ENCODE measurements around the gene NTSR2.

NTSR2 gene

DNA sequence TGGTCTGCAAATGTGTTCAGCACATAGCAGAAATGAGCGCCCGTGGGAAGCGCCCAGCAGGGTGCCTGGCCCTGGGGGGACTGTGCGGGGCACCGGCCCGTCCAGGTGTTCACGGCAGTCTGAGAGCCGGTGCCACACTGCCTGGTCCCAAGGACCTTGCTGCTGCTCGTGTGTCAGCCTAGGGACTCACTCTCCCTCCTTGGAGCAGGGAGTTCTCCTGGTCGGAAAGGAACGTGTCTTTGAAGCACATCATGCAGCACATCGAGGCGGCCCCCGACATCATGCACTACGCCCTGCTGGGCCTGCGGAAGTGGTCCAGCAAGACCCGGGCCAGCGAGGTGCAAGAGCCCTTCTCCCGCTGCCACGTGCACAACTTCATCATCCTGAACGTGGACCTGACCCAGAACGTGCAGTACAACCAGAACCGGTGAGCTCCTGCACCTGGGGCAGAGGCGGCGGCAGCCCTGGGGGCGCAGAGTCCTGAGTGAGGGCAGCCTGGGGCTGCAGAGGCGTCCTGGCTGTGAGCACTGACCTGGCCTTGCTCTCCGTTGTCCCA is 36.0 kb downstream of the NTSR2 start:
- Histone ChIP-seq H4K8ac (ENCODE audit: low read depth, low read length) (no peak overlapping the region), H3K4me1 (ENCODE audit: control insufficient read depth in 2 of 2, insufficient read depth in 1 of 2, low read depth in 1 of 2, low read length in 2 of 2) (no peaks in the 10 kb centered on the region), H2BK5ac (ENCODE audit: low read length) (no peak overlapping the region), H2BK120ac (ENCODE audit: low read depth, low read length) (peak overlapping the region; percentile 47), H3K4ac (ENCODE audit: low read length) (no peak overlapping the region), H2AFZ (ENCODE audit: low read length) (no peak overlapping the region), H3K36me3 (replicated peaks in 1 of 2; ENCODE audit: control insufficient read depth in 2 of 2, insufficient read depth in 2 of 2, low read length in 2 of 2) (peaks cover 51 to 99% of the 10 kb centered on the region in 2 donors), H3K79me1 (ENCODE audit: low read depth, low read length) (no peaks in the 10 kb centered on the region), H3K18ac (ENCODE audit: low read length) (peak overlapping the region; percentile 54), H4K91ac (ENCODE audit: low read depth, low read length, poor library complexity) (no peak overlapping the region), H2AK5ac (ENCODE audit: low read depth, low read length) (no peak overlapping the region), H2BK12ac (ENCODE audit: low read length) (no peak overlapping the region), H3K27ac (replicated peaks; ENCODE audit: low read length) (no peak overlapping the region), H3K4me3 (ENCODE audit: low read length in 2 of 2) (peak overlapping the region in 1 of 2 donors; percentile 48), H3K9ac (ENCODE audit: low read depth, low read length, poor library complexity) (peak overlapping the region; percentile 54), H3K9me3 (replicated peaks in 1 of 2; ENCODE audit: control insufficient read depth in 2 of 2, insufficient read depth in 1 of 2, low read depth in 1 of 2, low read length in 2 of 2) (no peaks in the 10 kb centered on the region), H2BK15ac (ENCODE audit: low read length) (no peak overlapping the region), H3K27me3 (ENCODE audit: control insufficient read depth in 3 of 3, insufficient read depth in 3 of 3, low read depth in 1 of 3, low read length in 3 of 3) (no peaks in the 10 kb centered on the region), H3K4me2 (ENCODE audit: insufficient read depth, low read length, poor library complexity, severe bottlenecking) (no peak overlapping the region), H3K23ac (ENCODE audit: low read depth, low read length, poor library complexity) (peak overlapping the region; percentile 53), H3K14ac (ENCODE audit: low read length) (no peak overlapping the region)
- WGBS, 2 donors (ENCODE audit: extremely low coverage in 2 of 2, insufficient read length in 2 of 2, insufficient replicate concordance in 1 of 2): no CpG with 5 or more reads among the region's 28 CpGs
- DNase-seq (ENCODE audit: low spot score): no peak

DNA sequence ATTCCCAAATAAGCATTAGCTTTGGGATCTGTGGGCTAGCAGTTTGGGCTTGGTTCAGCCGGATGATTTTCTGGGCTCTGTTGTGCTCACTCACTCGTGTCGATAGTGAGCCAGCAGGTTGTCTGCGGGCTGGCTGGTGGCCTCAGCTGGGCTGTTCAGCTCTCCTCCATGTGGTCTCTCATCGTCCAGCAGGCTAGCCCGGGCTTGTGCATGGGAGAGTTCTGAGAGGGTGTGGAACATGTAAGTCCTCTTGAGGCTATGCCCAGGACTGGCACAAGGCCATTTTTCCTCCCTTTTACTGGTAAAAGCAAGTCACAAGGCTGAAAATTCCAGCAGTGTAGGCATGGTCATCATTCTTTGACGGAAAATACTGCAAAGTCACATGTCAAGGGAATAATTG is 38.5 kb downstream of the NTSR2 start:
- Histone ChIP-seq H3K4ac (ENCODE audit: low read length) (no peak overlapping the region), H3K18ac (ENCODE audit: low read length) (no peak overlapping the region), H3K9ac (ENCODE audit: low read depth, low read length, poor library complexity) (no peak overlapping the region), H3K9me3 (replicated peaks in 1 of 2; ENCODE audit: control insufficient read depth in 2 of 2, insufficient read depth in 1 of 2, low read depth in 1 of 2, low read length in 2 of 2) (peaks cover 6 to 9% of the 10 kb centered on the region in 2 donors), H3K27ac (replicated peaks; ENCODE audit: low read length) (no peak overlapping the region), H4K8ac (ENCODE audit: low read depth, low read length) (no peak overlapping the region), H2AK5ac (ENCODE audit: low read depth, low read length) (no peak overlapping the region), H3K4me2 (ENCODE audit: insufficient read depth, low read length, poor library complexity, severe bottlenecking) (no peak overlapping the region), H3K36me3 (replicated peaks in 1 of 2; ENCODE audit: control insufficient read depth in 2 of 2, insufficient read depth in 2 of 2, low read length in 2 of 2) (peaks cover 56 to 100% of the 10 kb centered on the region in 2 donors), H2AFZ (ENCODE audit: low read length) (no peak overlapping the region), H3K27me3 (ENCODE audit: control insufficient read depth in 3 of 3, insufficient read depth in 3 of 3, low read depth in 1 of 3, low read length in 3 of 3) (no peaks in the 10 kb centered on the region), H2BK5ac (ENCODE audit: low read length) (no peak overlapping the region), H3K14ac (ENCODE audit: low read length) (no peak overlapping the region), H4K91ac (ENCODE audit: low read depth, low read length, poor library complexity) (no peak overlapping the region), H3K4me1 (ENCODE audit: control insufficient read depth in 2 of 2, insufficient read depth in 1 of 2, low read depth in 1 of 2, low read length in 2 of 2) (no peaks in the 10 kb centered on the region), H2BK15ac (ENCODE audit: low read length) (no peak overlapping the region), H3K79me1 (ENCODE audit: low read depth, low read length) (no peaks in the 10 kb centered on the region), H2BK12ac (ENCODE audit: low read length) (no peak overlapping the region), H2BK120ac (ENCODE audit: low read depth, low read length) (no peak overlapping the region), H3K23ac (ENCODE audit: low read depth, low read length, poor library complexity) (no peak overlapping the region), H3K4me3 (ENCODE audit: low read length in 2 of 2) (no peak overlapping the region)
- WGBS, 2 donors (ENCODE audit: extremely low coverage in 2 of 2, insufficient read length in 2 of 2, insufficient replicate concordance in 1 of 2): no CpG with 5 or more reads among the region's 7 CpGs
- DNase-seq (ENCODE audit: low spot score): no peak

DNA sequence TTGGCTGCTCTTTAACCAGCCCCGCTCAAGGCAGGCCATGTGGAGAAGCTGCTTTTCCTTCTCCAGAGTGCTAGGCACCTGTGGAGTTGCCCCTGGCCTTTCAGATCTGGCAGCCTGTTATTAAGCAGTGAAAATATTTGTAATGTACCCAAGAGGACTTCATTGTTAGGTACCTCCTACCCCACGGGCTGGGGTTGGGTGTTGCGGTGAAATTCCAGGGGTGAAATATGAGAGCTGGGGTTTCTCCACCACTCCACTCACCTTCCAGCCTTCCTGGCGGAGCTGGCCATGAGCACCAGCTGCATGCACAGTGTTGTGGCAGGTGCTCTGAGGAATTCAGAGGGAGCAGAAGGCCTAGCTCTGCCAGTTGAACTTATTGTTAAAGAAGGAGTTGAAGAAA is 39.1 kb downstream of the NTSR2 start:
- H2AFZ ChIP-seq (ENCODE audit: low read length): no peak overlapping the region
- H3K4ac ChIP-seq (ENCODE audit: low read length): no peak overlapping the region
- H3K18ac ChIP-seq (ENCODE audit: low read length): no peak overlapping the region
- H2BK5ac ChIP-seq (ENCODE audit: low read length): no peak overlapping the region
- H3K27me3 ChIP-seq (ENCODE audit: control insufficient read depth in 3 of 3, insufficient read depth in 3 of 3, low read depth in 1 of 3, low read length in 3 of 3): no peaks in the 10 kb centered on the region
- no peak overlapping the region for H4K8ac ChIP-seq (ENCODE audit: low read depth, low read length)
- H3K4me1 ChIP-seq (ENCODE audit: control insufficient read depth in 2 of 2, insufficient read depth in 1 of 2, low read depth in 1 of 2, low read length in 2 of 2): no peaks in the 10 kb centered on the region
- H2BK15ac ChIP-seq (ENCODE audit: low read length): no peak overlapping the region
- no peaks in the 10 kb centered on the region for H3K79me1 ChIP-seq (ENCODE audit: low read depth, low read length)
- H3K14ac ChIP-seq (ENCODE audit: low read length): no peak overlapping the region
- no peak overlapping the region for H4K91ac ChIP-seq (ENCODE audit: low read depth, low read length, poor library complexity)
- no peak overlapping the region for H3K23ac ChIP-seq (ENCODE audit: low read depth, low read length, poor library complexity)
- H3K9me3 ChIP-seq (replicated peaks in 1 of 2; ENCODE audit: control insufficient read depth in 2 of 2, insufficient read depth in 1 of 2, low read depth in 1 of 2, low read length in 2 of 2): peaks cover 7 to 10% of the 10 kb centered on the region in 2 donors
- no peak overlapping the region for H3K4me2 ChIP-seq (ENCODE audit: insufficient read depth, low read length, poor library complexity, severe bottlenecking)
- H2AK5ac ChIP-seq (ENCODE audit: low read depth, low read length): no peak overlapping the region
- no peak overlapping the region for H3K27ac ChIP-seq (replicated peaks; ENCODE audit: low read length)
- no peak for DNase-seq (ENCODE audit: low spot score)
- H2BK12ac ChIP-seq (ENCODE audit: low read length): no peak overlapping the region
- H3K9ac ChIP-seq (ENCODE audit: low read depth, low read length, poor library complexity): no peak overlapping the region
- no CpG with 5 or more reads among the region's 4 CpGs for WGBS, 2 donors (ENCODE audit: extremely low coverage in 2 of 2, insufficient read length in 2 of 2, insufficient replicate concordance in 1 of 2)
- no peak overlapping the region for H2BK120ac ChIP-seq (ENCODE audit: low read depth, low read length)
- H3K4me3 ChIP-seq (ENCODE audit: low read length in 2 of 2): no peak overlapping the region
- peaks cover 59 to 100% of the 10 kb centered on the region in 2 donors for H3K36me3 ChIP-seq (replicated peaks in 1 of 2; ENCODE audit: control insufficient read depth in 2 of 2, insufficient read depth in 2 of 2, low read length in 2 of 2)

DNA sequence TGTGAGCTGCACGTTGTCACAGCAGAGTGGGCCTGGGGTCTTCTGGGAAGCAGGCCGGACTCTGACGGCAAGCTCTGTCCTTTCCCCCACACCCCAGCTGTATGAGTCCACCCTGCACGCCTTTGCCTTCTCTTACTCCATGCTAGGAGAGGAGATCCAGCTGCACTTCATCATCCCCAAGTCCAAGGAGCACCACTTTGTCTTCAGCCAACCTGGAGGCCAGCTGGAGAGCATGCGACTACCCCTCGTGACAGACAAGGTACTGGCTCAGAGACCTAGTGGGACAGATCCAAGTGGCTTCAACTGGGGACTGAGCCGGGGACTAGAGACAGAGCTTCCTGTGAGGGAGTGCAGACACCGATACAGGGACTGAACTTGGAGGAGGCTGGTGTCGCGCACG is 40.1 kb downstream of the NTSR2 start:
- no peak overlapping the region for H2BK12ac ChIP-seq (ENCODE audit: low read length)
- DNase-seq (ENCODE audit: low spot score): no peak
- WGBS, 2 donors (ENCODE audit: extremely low coverage in 2 of 2, insufficient read length in 2 of 2, insufficient replicate concordance in 1 of 2): no CpG with 5 or more reads among the region's 11 CpGs
- no peaks in the 10 kb centered on the region for H3K27me3 ChIP-seq (ENCODE audit: control insufficient read depth in 3 of 3, insufficient read depth in 3 of 3, low read depth in 1 of 3, low read length in 3 of 3)
- H2BK5ac ChIP-seq (ENCODE audit: low read length): no peak overlapping the region
- no peak overlapping the region for H2AFZ ChIP-seq (ENCODE audit: low read length)
- H3K14ac ChIP-seq (ENCODE audit: low read length): no peak overlapping the region
- peaks cover 7 to 10% of the 10 kb centered on the region in 2 donors for H3K9me3 ChIP-seq (replicated peaks in 1 of 2; ENCODE audit: control insufficient read depth in 2 of 2, insufficient read depth in 1 of 2, low read depth in 1 of 2, low read length in 2 of 2)
- no peaks in the 10 kb centered on the region for H3K4me1 ChIP-seq (ENCODE audit: control insufficient read depth in 2 of 2, insufficient read depth in 1 of 2, low read depth in 1 of 2, low read length in 2 of 2)
- H3K9ac ChIP-seq (ENCODE audit: low read depth, low read length, poor library complexity): no peak overlapping the region
- H4K91ac ChIP-seq (ENCODE audit: low read depth, low read length, poor library complexity): no peak overlapping the region
- H2AK5ac ChIP-seq (ENCODE audit: low read depth, low read length): no peak overlapping the region
- H4K8ac ChIP-seq (ENCODE audit: low read depth, low read length): no peak overlapping the region
- no peak overlapping the region for H3K4ac ChIP-seq (ENCODE audit: low read length)
- H2BK120ac ChIP-seq (ENCODE audit: low read depth, low read length): no peak overlapping the region
- no peak overlapping the region for H3K4me3 ChIP-seq (ENCODE audit: low read length in 2 of 2)
- no peak overlapping the region for H3K27ac ChIP-seq (replicated peaks; ENCODE audit: low read length)
- H3K36me3 ChIP-seq (replicated peaks in 1 of 2; ENCODE audit: control insufficient read depth in 2 of 2, insufficient read depth in 2 of 2, low read length in 2 of 2): peaks cover 59 to 100% of the 10 kb centered on the region in 2 donors
- H3K79me1 ChIP-seq (ENCODE audit: low read depth, low read length): no peaks in the 10 kb centered on the region
- no peak overlapping the region for H3K4me2 ChIP-seq (ENCODE audit: insufficient read depth, low read length, poor library complexity, severe bottlenecking)
- H3K18ac ChIP-seq (ENCODE audit: low read length): no peak overlapping the region
- no peak overlapping the region for H3K23ac ChIP-seq (ENCODE audit: low read depth, low read length, poor library complexity)
- no peak overlapping the region for H2BK15ac ChIP-seq (ENCODE audit: low read length)

Data from neuronal stem cell (in vitro differentiated cells).